Ovary (tissue), 9 donors: ENCODE data around the gene GPATCH2. TPM values are rescaled to one million over a fixed set of nuclear protein-coding genes. Genes with fewer than 3 reads are reported as not detected.

Source experiments
- polyA plus RNA-seq, 2 donors: library from polyadenylated mRNA; stranded (reverse); fragments of 200-250 nt in 1 of 2; fragments of 350-450 nt in 1 of 2; fragmentation: Illumina TruSeq in 1 of 2; extraction: RNeasy Lipid Tissue Mini Kit (QIAGEN cat#74804) in 1 of 2; gene quantifications; one replicate each; pipeline ENCODE4 v1.2.3, GENCODE V29; 2013 to 2014
- total RNA-seq, 7 donors: library from RNA; depleted of rRNA in 2 of 7; stranded (reverse); fragments of >200 nt in 2 of 7; fragmentation: NEBNext Ultra II Directional in 3 of 7; extraction: Animal tissue kit (Norgen Biotek cat#: 25700) in 3 of 7; gene quantifications; one replicate each; pipeline versions ENCODE4 v1.1.0 to v1.2.4, GENCODE V29; 2016 to 2023
- donor health status: DM: no; HTN: no; CAD: no; lungs with moderate emphysema.
- donor health status: DM: no; HTN: no; CAD: no.
- donor health status: Bipolar disorder and iron deficiency.
- donor health status: DM: yes; HTN: yes; CAD: no.
- donor health status: DM: no; HTN: no; CAD: no.
- donor health status: DM: yes; HTN: yes; CAD: no.

GPATCH2 gene
- total and polyA plus RNA-seq, 9 donors = 3.7 to 16.5 (median 10.4) TPM

Other genes starting within 250 kb of the GPATCH2 start
- 1 to 10 TPM in 4 of 7 donors, under 1 TPM in 3; 0.28 to 8.5 (median 1.2) TPM for gene SPATA17, start 254 bp upstream of the GPATCH2 start, total RNA-seq
- under 1 TPM; 0.16 to 0.75 TPM for gene SPATA17, start 254 bp upstream of the GPATCH2 start, polyA plus RNA-seq